Measurements from ENCODE around the gene NEMP2. TPM values are rescaled to one million over a fixed set of nuclear protein-coding genes. Genes with fewer than 3 reads are reported as not detected.

NEMP2 gene
- total and polyA plus RNA-seq, 4 donors: 0.85 to 11.2 (median 2.6) TPM

- no peaks in the 10 kb centered on the region for H3K9me3 ChIP-seq (ENCODE audit: control insufficient read depth in 4 of 4, insufficient read depth in 3 of 4, low read length in 3 of 4)
- no peak for TF ChIP-seq CTCF (IDR thresholded peaks at IDR 0.05; ENCODE audit: control extremely low read depth, extremely low read depth)
- no peak overlapping the region for H3K9ac ChIP-seq (ENCODE audit: insufficient read depth in 1 of 2, low read length in 2 of 2)
- no peak overlapping the region for H3K4me3 ChIP-seq
- H3K36me3 ChIP-seq (ENCODE audit: control insufficient read depth in 4 of 4, insufficient read depth in 4 of 4, low read length in 4 of 4): peaks cover 4 to 13% (median 10%) of the 10 kb centered on the region in 4 donors
- ATAC-seq (ENCODE audit: insufficient read depth, low FRiP score) (no peak), DNase-seq (no peak)
- 71 to 79% methylated on average over 3 of the region's 3 CpGs for WGBS, 2 donors
- peaks cover 0 to 5% (median 0%) of the 10 kb centered on the region in 5 donors for H3K4me1 ChIP-seq (ENCODE audit: control insufficient read depth in 5 of 5, insufficient read depth in 5 of 5, low read length in 5 of 5)
- peak overlapping the region in 1 of 2 donors; percentile 20 for H3K27ac ChIP-seq (ENCODE audit: low read depth in 1 of 2, low read length in 1 of 2)
- no peaks in the 10 kb centered on the region for H3K27me3 ChIP-seq (ENCODE audit: control insufficient read depth in 3 of 3, insufficient read depth in 3 of 3, low read length in 2 of 3)
These were observed 31.4 kb downstream of the NEMP2 start for GRCh38 chr2:190503088-190503487.

- Histone ChIP-seq H3K4me1 (ENCODE audit: control insufficient read depth in 5 of 5, insufficient read depth in 5 of 5, low read length in 5 of 5) (peaks cover 0 to 5% (median 0%) of the 10 kb centered on the region in 5 donors), H3K4me3 (no peak overlapping the region), H3K27ac (ENCODE audit: low read depth in 1 of 2, low read length in 1 of 2) (no peak overlapping the region), H3K36me3 (ENCODE audit: control insufficient read depth in 4 of 4, insufficient read depth in 4 of 4, low read length in 4 of 4) (peaks cover 7 to 13% (median 10%) of the 10 kb centered on the region in 4 donors), H3K27me3 (ENCODE audit: control insufficient read depth in 3 of 3, insufficient read depth in 3 of 3, low read length in 2 of 3) (no peaks in the 10 kb centered on the region), H3K9ac (ENCODE audit: insufficient read depth in 1 of 2, low read length in 2 of 2) (no peak overlapping the region), H3K9me3 (ENCODE audit: control insufficient read depth in 4 of 4, insufficient read depth in 3 of 4, low read length in 3 of 4) (no peaks in the 10 kb centered on the region)
- no peak for ATAC-seq (ENCODE audit: insufficient read depth, low FRiP score)
- DNase-seq: no peak
- WGBS, 2 donors: 66 to 79% methylated on average over 3 of the region's 3 CpGs
- TF ChIP-seq CTCF (IDR thresholded peaks at IDR 0.05; ENCODE audit: control extremely low read depth, extremely low read depth): no peak
These were observed 32.7 kb downstream of the NEMP2 start for GRCh38 chr2:190501702-190502407.

DNA sequence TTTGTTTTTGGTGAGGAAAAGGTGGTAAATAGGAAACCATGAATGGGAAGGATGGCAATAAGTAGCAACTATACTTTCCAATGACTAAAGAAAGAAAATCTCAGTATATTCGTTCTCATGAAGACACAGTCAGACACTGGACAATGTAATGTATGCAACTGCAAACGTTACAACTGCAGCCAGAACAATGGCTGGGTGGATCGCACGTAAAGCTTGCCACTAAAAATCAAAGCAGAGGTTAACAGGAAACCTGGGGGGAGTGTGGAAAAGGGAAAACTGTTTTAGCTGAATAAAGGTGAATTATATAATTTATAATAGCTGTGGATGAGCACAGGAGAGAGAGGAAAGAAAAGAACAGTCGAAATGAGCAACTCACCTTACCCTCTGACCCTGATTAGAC lies 33.3 kb downstream of the NEMP2 start:
- WGBS, 2 donors: 72 to 81% methylated on average over 5 of the region's 5 CpGs
- Histone ChIP-seq H3K9me3 (ENCODE audit: control insufficient read depth in 4 of 4, insufficient read depth in 3 of 4, low read length in 3 of 4) (no peaks in the 10 kb centered on the region), H3K4me1 (ENCODE audit: control insufficient read depth in 5 of 5, insufficient read depth in 5 of 5, low read length in 5 of 5) (peaks cover 0 to 5% (median 0%) of the 10 kb centered on the region in 5 donors), H3K36me3 (ENCODE audit: control insufficient read depth in 4 of 4, insufficient read depth in 4 of 4, low read length in 4 of 4) (peaks cover 5 to 13% (median 10%) of the 10 kb centered on the region in 4 donors), H3K4me3 (no peak overlapping the region), H3K27me3 (ENCODE audit: control insufficient read depth in 3 of 3, insufficient read depth in 3 of 3, low read length in 2 of 3) (no peaks in the 10 kb centered on the region), H3K27ac (ENCODE audit: low read depth in 1 of 2, low read length in 1 of 2) (no peak overlapping the region), H3K9ac (ENCODE audit: insufficient read depth in 1 of 2, low read length in 2 of 2) (no peak overlapping the region)
- DNase-seq (no peak), ATAC-seq (ENCODE audit: insufficient read depth, low FRiP score) (no peak)
- TF ChIP-seq CTCF (IDR thresholded peaks at IDR 0.05; ENCODE audit: control extremely low read depth, extremely low read depth): no peak
